ENCODE measurements around the gene HOXA13.

The HOXA13 gene

DNA sequence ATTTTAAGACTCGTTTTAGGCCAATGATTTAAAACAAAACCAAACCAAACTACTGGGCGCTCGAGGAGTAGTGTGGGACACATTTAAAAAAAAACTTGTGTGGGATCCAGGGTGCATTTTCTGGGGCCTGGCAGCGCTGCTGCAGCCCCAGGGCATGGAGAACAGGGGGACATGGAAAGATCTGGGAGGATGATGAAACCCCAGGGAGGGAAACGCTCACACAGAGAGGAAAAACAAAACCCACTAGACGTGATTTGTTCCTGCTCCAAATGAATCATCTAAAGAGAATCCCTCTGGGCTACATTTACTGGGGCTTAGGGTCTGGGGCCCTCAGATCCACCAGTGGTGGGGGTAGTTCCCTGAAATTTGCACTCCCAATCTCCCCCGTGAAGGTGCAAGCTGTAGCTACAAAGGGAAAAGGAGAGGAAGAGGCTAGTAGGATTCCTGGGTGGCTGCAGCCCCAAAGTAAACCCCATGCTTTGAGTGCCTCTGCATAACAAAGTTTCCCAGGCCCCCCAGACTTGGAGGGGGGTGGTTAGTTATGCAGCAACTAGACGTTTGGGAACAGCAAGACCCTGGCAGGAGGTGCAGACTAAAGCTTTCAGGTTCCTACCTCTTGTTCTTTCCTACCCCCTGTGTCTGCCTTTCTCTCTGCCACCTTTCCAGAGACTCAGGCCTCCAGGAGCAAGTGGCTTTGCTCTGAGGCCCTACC is 14.5 kb upstream of the HOXA13 start:
- TF ChIP-seq CTCF (IDR thresholded peaks at IDR 0.05), result no peak

- no peak for TF ChIP-seq CTCF (IDR thresholded peaks at IDR 0.05)
Measured at GRCh38 chr7:27213433-27214238, 13.7 kb upstream of the HOXA13 start.

DNA sequence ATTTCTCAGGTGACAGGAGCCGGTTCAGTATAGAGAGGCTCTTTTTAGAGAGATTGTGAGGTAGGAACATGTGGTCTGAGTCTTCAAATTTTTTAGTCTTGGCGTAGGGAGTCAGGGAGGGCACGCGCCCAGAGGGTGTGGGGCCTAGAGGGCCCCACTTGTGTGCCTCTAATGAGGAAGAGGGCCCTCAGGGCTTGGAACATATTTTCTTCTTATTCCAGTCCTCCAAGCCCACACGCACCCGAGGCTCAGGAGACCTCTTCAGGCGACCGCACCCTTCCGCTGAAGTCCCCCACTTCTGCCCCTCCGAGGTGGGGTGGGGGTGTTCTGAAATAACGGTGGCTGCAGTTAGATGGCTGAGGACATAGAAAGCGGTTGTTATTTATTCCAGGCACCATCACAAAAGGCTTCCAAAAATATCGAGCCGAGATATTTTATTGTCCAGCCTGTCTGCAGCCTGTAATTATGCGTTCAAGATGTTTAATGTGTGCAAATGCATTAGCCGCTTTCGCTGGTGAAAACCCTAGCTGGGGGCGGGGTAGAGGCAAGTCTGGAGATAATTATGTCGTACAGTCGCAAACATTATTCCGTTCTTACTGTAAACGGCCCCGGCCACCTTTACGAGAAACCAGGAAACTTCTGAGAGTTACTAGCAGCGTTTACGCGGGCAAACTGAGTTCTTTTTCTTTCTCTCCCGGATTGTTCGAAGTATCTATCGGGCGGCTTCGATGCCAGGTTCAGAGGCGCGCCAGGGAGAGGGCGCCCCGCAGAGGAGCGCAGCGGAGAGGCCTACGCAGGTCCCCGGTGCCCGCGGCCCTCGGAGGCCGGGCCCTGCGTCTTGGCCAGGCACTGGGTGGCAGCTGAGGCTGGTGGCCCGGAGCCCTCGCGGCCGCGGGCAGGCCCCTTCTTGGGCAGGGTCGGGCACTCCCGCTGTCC is 12.9 kb upstream of the HOXA13 start:
- TF ChIP-seq CTCF (IDR thresholded peaks at IDR 0.05), result no peak

- TF ChIP-seq CTCF (IDR thresholded peaks at IDR 0.05), result no peak
Measured at GRCh38 chr7:27211764-27212204, 11.9 kb upstream of the HOXA13 start.

DNA sequence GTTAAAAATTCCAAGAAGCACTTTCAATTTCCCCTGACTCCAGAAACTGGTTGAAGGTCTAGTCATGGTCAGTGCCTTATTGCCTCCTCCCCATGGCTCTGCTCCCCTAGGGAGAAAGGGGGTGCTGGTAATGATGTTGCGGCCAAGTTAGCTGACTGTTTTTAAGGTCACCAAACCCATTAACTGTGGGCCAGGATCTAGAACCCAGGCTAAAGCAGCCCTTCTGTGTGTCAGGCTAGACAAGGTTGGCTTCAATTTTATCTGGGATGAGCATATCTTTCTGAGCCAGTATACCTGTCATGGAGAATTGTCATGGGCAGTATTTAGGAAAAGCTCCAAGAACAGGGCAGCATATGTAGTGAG is 11.2 kb upstream of the HOXA13 start:
- no peak for TF ChIP-seq CTCF (IDR thresholded peaks at IDR 0.05)

GRCh38 chr7:27210441-27211083 is 10.7 kb upstream of the HOXA13 start:
- peak; percentile 92 for TF ChIP-seq CTCF (IDR thresholded peaks at IDR 0.05)

GRCh38 chr7:27209933-27210440 is 10.1 kb upstream of the HOXA13 start:
- TF ChIP-seq CTCF (IDR thresholded peaks at IDR 0.05), result no peak

Data from LNCAP (cell line).